NCI-H2081 treated with DMSO at 0.1 percent for 48 hours (cell line): ENCODE data around the gene AACS.
"Not testable (repeated sequence)": the region's sequence is repeated elsewhere in the genome, so short reads cannot be mapped to it uniquely, and the experiment has no call there.

Source experiments
- DNase-seq: peaks from one replicate; lab custom pipeline; 2025; lab: John Stamatoyannopoulos, UW

Gene AACS

GRCh38 chr12:125124320-125124966 is 59.2 kb downstream of the AACS start:
- DNase-seq: no peak

GRCh38 chr12:125125271-125125670 is 60.0 kb downstream of the AACS start:
- no peak for DNase-seq

- DNase-seq: no peak
Measured at GRCh38 chr12:125128439-125129178, 63.4 kb downstream of the AACS start.

DNA sequence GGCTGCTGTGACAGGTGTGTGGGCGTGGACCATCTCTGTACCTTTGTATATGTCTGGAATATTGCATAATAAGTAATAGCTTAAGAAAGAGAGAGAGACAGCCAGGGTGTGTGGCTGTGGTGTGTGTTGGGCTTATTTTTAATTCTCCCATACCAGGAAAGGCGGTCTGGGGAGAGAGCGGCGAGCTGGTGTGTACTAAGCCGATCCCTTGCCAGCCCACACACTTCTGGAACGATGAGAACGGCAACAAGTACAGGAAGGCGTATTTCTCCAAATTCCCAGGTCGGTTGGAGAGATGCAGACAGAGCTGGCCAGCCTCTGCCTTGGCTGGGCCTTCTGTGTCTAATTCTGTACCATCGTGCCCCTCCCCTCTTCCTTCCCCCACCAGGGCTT is 63.9 kb downstream of the AACS start:
- no peak for DNase-seq

GRCh38 chr12:125129591-125130255 is 64.5 kb downstream of the AACS start:
- DNase-seq: no peak

DNA sequence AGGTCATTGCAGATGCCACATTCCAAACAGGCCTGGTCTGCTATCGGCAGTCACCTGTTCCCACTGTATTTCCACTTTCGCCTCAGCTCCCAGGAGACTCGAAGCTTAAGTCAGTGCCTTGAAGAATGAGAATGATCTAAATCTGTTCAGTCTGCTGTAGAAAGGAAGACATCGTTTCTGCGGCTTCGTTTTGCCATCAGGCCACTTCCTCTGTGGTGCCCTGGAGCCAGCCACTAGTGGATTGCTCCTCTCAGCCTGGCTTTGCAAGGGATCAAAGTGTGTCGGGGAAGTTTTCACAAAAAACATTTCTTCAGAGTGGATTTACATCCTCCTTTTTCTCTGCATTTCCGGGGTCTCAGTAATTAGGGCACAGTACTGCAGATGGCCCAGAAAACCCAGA is 66.7 kb downstream of the AACS start:
- no peak for DNase-seq

- DNase-seq: no peak
Measured at GRCh38 chr12:125132698-125133400, 67.6 kb downstream of the AACS start.

- DNase-seq: no peak
Measured at GRCh38 chr12:125133616-125134015, 68.4 kb downstream of the AACS start.

DNA sequence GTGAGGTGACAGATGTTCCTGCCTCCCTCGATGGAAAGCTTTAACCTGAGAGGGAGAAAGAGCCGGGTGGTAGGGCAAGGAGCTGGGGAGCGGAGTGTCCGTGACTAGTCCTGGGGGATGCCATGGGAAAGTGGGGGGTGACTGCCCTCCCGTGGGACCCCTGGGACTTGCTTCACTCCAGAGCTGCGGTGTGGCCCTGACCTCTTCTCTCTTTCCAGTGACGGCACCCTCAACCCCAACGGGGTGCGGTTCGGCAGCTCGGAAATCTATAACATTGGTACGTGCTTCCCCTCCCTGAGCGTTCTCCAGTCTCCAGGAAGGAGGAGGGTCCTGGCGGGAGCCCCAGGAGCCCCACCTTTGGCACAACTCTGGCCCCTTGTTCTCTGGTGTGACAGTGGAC is 69.3 kb downstream of the AACS start:
- DNase-seq: no peak

- DNase-seq: no peak
Measured at GRCh38 chr12:125135906-125136305, 70.7 kb downstream of the AACS start.

- DNase-seq: no peak
Measured at GRCh38 chr12:125136702-125137101, 71.5 kb downstream of the AACS start.

GRCh38 chr12:125137766-125138344 is 72.6 kb downstream of the AACS start:
- no peak for DNase-seq

DNA sequence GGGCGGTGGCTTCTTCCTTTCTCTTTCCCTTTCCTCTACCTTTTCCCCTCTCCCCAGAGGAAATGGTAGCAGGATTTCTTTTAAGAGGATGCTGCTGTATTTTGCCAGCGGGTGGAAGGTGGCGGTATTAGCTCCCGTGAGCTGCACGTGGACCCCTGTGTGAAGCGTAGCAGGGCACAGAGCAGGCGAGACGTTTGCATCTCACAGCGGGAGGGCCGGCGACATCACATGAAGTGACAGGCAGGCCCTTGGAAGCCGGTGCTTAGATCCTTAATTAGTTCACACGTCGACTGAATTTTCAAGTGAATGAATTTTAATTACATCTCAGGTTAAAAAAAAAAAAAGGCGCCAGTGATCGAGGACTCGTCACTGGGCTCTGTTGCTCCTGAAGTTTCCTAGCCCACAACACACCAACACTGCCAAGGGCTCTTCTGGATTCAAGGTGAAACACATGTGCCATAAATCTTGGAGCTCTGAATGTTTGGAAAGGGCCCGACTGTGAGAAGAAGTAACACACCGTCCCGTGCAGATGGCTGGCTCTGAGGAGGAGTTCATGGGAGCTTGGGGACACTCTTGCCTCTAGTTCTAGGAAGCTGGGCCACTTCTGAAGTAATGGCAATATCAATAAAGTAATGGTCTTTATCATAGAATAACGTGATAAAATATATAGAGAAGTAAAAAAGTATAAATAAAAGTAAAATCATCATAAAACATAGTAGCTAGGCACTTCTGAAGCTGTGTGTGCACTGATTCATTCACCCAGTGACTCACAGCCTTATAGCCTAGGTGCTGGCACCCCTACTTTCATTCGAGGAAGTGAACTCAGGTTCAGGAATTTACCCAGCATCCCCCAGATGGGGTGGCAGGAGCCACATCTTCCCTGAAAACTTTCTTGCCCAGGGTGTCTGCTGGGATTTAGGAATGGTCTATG is 75.3 kb downstream of the AACS start:
- DNase-seq: no peak

DNA sequence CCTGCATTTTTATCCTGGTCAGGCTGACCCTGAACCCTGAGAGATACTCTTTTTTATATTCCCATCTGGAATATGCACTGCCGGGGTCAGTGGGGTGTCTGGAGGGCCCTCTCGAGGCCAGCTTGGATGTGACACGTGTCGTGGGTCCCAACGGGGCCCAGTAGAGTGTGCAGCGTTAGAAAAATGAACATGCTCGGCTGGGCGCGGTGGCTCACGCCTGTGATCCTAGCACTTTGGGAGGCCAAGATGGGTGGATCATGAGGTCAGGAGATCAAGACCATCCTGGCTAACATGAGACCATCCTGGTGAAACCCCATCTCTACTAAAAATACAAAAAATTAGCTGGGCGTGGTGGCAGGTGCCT is 76.0 kb downstream of the AACS start:
- not testable (repeated sequence) for DNase-seq

DNA sequence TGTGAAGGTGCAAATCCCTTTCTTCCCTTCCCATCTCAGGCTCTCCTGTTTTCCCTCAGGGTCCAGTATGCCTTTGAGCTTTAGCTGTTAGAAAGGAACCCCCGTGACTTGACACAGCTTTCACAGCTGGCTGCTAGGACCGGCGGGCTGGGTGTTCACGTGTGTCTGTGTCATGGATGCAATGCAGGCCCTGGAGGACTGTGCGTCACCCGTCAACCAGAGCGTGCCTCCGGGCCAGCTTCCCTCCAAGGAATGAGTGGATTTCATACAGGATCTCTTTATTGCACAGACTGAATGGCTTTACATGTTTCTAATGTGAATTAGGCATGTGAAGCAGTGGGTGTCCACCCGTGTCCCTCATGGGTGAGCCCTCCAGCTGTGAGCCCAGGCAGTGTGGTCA is 77.4 kb downstream of the AACS start:
- DNase-seq: no peak

DNA sequence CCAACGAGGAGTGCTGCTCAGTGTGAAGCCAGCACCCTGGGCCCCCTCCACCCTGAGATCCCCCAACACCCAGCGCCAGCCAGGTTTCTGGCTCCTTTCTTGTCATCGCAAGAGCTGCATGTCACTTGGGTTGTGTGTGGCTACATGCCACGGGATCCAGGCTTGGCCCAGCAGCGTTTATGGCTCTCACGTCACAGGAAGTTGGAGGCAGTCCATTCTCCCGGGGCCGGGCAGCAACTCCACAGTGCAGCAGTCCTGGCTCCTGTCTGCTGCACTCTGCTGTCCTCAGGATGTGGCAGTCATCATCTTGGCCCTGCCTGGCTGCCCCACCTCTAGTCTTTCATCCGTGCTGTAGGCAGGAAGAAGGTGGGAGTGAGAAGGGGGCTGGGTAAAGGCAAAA is 78.3 kb downstream of the AACS start:
- DNase-seq: no peak

- no peak for DNase-seq
Measured at GRCh38 chr12:125145196-125145595, 80.0 kb downstream of the AACS start.

DNA sequence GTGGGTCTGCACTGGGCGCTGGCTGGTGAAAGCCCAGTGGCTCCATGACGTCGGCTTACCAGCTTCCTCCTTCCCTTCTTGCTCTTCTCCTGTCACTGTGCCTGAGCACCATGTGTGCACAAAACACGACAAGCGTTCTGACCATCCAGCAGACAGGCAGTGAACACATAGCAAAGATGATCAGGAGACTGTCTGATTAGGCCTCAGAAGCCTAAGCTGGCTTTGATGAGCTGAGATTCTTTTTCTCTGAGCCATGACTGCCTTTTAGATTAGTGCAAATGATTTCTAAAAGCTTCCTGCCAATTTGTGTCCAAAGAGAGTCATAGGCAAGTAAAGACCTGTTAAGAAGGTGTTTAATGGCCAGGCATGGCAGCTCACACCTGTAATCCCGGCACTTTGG is 83.1 kb downstream of the AACS start:
- DNase-seq: no peak

DNA sequence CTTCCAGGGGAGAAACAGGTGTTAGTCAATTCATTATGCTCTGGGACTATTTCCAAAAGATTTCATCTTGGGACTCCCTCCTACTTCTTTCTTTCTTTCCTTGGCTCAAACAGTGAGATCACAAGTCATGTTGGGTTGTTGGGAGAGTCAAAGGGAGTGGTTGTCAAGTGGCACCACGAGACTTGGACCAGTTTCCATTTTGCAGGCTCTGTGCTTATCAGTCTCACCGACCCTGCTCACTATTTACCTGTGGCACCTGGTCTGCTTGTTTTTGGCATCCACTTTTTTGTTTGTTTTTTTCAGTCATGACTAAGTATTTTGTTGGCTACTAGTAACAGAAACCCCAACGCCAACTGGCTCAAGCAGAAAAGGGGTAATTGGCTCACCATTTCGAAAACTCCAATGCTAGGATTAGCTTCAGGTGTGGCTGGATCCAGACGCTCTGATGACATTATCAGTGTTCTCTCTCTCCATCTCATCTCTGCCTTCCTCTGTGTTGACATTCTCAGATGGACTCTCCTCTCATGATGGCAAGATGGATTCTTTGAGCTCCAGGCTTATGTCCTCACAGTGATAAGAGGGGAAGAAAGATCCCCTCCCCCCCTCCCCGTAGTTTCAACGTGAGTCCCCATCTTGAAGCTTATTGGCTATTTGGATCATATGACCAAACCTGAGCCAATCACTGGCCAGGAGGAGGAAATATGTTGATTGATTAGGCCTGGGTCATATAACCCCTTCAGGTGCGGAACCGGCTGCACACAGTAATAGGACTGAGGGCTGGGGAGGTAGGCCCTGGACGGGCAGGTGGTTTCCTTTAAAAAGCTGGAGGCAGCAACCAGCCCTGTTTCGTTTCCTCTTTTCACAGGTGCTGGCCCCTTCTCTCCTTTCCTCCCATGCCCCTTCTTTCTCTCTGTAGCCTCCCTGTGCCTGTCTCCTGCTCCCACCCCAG is 84.2 kb downstream of the AACS start:
- DNase-seq: no peak

- no peak for DNase-seq
Measured at GRCh38 chr12:125151284-125151683, 86.0 kb downstream of the AACS start.
